Measurements from ENCODE around the gene GLG1.

DNA sequence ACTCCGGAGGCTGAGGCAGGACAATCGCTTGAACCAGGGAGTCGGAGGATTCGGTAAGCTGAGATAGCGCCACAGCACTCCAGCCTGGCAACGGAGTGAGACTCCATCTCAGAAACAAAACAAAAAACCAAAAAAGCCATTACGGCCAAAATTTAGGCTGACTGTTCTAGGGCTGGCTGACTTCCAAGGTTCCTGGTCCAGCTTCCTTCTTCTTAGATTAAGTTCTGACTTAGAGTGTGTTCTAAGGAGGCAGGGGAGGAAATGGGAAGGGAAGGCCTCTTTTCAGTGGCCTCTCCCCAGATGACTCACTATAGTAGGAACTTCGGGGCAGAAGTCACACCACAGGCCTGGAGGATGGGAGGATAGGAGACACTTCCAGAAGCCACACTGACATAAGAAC, 157.9 kb downstream of the GLG1 start:
- TF ChIP-seq, protein P1, sequence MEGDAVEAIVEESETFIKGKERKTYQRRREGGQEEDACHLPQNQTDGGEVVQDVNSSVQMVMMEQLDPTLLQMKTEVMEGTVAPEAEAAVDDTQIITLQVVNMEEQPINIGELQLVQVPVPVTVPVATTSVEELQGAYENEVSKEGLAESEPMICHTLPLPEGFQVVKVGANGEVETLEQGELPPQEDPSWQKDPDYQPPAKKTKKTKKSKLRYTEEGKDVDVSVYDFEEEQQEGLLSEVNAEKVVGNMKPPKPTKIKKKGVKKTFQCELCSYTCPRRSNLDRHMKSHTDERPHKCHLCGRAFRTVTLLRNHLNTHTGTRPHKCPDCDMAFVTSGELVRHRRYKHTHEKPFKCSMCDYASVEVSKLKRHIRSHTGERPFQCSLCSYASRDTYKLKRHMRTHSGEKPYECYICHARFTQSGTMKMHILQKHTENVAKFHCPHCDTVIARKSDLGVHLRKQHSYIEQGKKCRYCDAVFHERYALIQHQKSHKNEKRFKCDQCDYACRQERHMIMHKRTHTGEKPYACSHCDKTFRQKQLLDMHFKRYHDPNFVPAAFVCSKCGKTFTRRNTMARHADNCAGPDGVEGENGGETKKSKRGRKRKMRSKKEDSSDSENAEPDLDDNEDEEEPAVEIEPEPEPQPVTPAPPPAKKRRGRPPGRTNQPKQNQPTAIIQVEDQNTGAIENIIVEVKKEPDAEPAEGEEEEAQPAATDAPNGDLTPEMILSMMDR (IDR thresholded peaks at IDR 0.05; ENCODE audit: insufficient read depth, low read length) = no peak
- TF ChIP-seq, protein P2, sequence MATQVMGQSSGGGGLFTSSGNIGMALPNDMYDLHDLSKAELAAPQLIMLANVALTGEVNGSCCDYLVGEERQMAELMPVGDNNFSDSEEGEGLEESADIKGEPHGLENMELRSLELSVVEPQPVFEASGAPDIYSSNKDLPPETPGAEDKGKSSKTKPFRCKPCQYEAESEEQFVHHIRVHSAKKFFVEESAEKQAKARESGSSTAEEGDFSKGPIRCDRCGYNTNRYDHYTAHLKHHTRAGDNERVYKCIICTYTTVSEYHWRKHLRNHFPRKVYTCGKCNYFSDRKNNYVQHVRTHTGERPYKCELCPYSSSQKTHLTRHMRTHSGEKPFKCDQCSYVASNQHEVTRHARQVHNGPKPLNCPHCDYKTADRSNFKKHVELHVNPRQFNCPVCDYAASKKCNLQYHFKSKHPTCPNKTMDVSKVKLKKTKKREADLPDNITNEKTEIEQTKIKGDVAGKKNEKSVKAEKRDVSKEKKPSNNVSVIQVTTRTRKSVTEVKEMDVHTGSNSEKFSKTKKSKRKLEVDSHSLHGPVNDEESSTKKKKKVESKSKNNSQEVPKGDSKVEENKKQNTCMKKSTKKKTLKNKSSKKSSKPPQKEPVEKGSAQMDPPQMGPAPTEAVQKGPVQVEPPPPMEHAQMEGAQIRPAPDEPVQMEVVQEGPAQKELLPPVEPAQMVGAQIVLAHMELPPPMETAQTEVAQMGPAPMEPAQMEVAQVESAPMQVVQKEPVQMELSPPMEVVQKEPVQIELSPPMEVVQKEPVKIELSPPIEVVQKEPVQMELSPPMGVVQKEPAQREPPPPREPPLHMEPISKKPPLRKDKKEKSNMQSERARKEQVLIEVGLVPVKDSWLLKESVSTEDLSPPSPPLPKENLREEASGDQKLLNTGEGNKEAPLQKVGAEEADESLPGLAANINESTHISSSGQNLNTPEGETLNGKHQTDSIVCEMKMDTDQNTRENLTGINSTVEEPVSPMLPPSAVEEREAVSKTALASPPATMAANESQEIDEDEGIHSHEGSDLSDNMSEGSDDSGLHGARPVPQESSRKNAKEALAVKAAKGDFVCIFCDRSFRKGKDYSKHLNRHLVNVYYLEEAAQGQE (IDR thresholded peaks at IDR 0.05; ENCODE audit: insufficient replicate concordance, low read depth) = no peak
- no peak for TF ChIP-seq POLR2AphosphoS5 (IDR thresholded peaks at IDR 0.05; ENCODE audit: low read depth)
